Spleen (tissue), 11 donors: ENCODE measurements around the gene CFAP54. TPM values are rescaled to one million over a fixed set of nuclear protein-coding genes. Genes with fewer than 3 reads are reported as not detected.

Experiments used
- DNase-seq: peaks from one replicate; pipeline ENCODE4 v3.0.0-alpha.2; 2020
- H3K27ac ChIP-seq, 8 donors: fragments of 200-600 bp; sonication (generic) in 7 of 8; 1 replicate in 4 of 8; 2 replicates in 4 of 8; pipeline versions ENCODE4 v1.5.0 to v1.8.0; 2016 to 2021; ENCODE audit warnings: inconsistent platforms in 4 of 8, mild to moderate bottlenecking in 4 of 8, moderate library complexity in 1 of 8
- H3K27me3 ChIP-seq, 7 donors: fragments of 200-600 bp; sonication (generic) in 6 of 7; replicated peaks in 1 of 7; 1 replicate in 4 of 7; 2 replicates in 3 of 7; pipeline versions ENCODE4 v1.5.0 to v1.8.0; 2016 to 2021; ENCODE audit warnings: inconsistent platforms in 3 of 7, mild to moderate bottlenecking in 1 of 7
- H3K36me3 ChIP-seq, 6 donors: fragments of 200-600 bp; sonication (generic) in 5 of 6; 1 replicate in 4 of 6; 2 replicates in 2 of 6; pipeline versions ENCODE4 v1.5.0 to v1.8.0; 2016 to 2021; ENCODE audit warnings: inconsistent platforms in 2 of 6
- H3K4me1 ChIP-seq, 6 donors: fragments of 200-600 bp; sonication (generic) in 5 of 6; 1 replicate in 3 of 6; 2 replicates in 3 of 6; pipeline versions ENCODE4 v1.5.0 to v1.8.0; 2016 to 2021; ENCODE audit warnings: inconsistent platforms in 3 of 6
- H3K4me3 ChIP-seq, 8 donors: fragments of 200-600 bp; sonication (generic) in 7 of 8; 1 replicate in 4 of 8; 2 replicates in 4 of 8; pipeline versions ENCODE4 v1.5.0 to v1.8.0; 2016 to 2021; ENCODE audit warnings: inconsistent platforms in 4 of 8, mild to moderate bottlenecking in 4 of 8, moderate library complexity in 2 of 8
- H3K9me3 ChIP-seq, 8 donors: fragments of 200-600 bp; sonication (generic) in 7 of 8; 1 replicate in 4 of 8; 2 replicates in 4 of 8; pipeline versions ENCODE4 v1.5.0 to v1.8.0; 2016 to 2021; ENCODE audit warnings: inconsistent platforms in 4 of 8
- POLR2A ChIP-seq, 3 donors: fragments of 450-650 bp; IDR thresholded peaks; one replicate each; pipeline ENCODE4 v1.5.1; 2017; ENCODE audit warnings: antibody characterized with exemption in 3 of 3, mild to moderate bottlenecking in 1 of 3
- POLR2AphosphoS5 ChIP-seq, 3 donors: sonication (generic); formaldehyde crosslinking; IDR thresholded peaks; one replicate each; pipeline ENCODE4 v1.5.1; 2017; ENCODE audit warnings: antibody characterized with exemption in 3 of 3
- WGBS, 5 donors: extraction: QIAGEN DNeasy Blood & Tissue Kit in 3 of 5; methylation state at CpG; one replicate each; pipeline versions ENCODE4 v1.1.5 to v1.1.7; 2013 to 2018; 5-methylcytosine and 5-hydroxymethylcytosine counted together
- intact Hi-C: fragments of 100-400 bp; cut with DNase I; formaldehyde crosslinking; loops from one replicate; pipeline ENCODE4 v1.15.0; 2023; ENCODE audit warnings: low total_unique reads
- polyA plus RNA-seq, 3 donors: library from polyadenylated mRNA; stranded (reverse); fragments of 200-250 nt; gene quantifications; one replicate each; pipeline ENCODE4 v1.2.1, GENCODE V29; 2013
- total RNA-seq, 7 donors: library from RNA; depleted of rRNA in 3 of 7; stranded (reverse); fragments of >200 nt in 3 of 7; fragmentation: NEBNext Ultra II Directional in 4 of 7; extraction: Animal tissue kit (Norgen Biotek cat#: 25700) in 4 of 7; gene quantifications; one replicate each; pipeline versions ENCODE4 v1.1.0 to v1.2.1, GENCODE V29; 2016 to 2021
- TF ChIP-seq, protein P1 (sequence below), 11 experiments: fragments of 200-600 bp in 7 of 11; fragments of 450-650 bp in 4 of 11; sonication (generic) in 4 of 11; IDR thresholded peaks in 8 of 11; conservative IDR thresholded peaks in 3 of 11; 1 replicate in 7 of 11; 2 replicates in 4 of 11; pipeline versions ENCODE4 v1.4.0 to v1.8.0; 2016 to 2021; ENCODE audit warnings: antibody characterized with exemption in 11 of 11, inconsistent platforms in 4 of 11, mild to moderate bottlenecking in 1 of 11
- donor health status: healthy with polysubstance abuse.
- donor health status: DM: no; HTN: no; CAD: no; lungs with moderate emphysema.
- donor health status: DM: no; HTN: no; CAD: no.
- donor health status: Bipolar disorder and iron deficiency.
- donor health status: healthy.
- donor health status: DM: no; HTN: no; CAD: no.
- donor health status: DM: yes; HTN: yes; CAD: no.

CFAP54 gene
- total and polyA plus RNA-seq, 10 donors, result 0.09 to 3.6 (median 2.1) TPM

DNA sequence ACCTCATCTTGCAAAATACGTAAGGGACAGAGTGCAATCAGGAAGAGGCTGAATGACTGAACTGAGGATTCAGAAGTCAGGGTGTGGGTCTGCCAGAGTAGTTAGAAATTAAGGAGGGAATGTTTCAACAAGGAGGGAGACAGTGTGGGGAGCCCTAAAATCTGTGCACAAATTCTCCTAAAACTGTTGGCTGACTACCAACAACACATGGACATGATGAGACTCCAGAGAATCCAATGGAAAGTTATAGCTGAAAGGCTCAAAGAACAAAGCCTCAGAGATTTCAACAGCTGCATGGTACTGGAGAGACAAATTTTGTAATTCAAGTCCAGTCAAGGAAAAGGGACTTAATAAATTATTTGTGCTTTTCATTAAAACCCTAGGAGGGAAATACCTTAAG, 381.6 kb downstream of the CFAP54 start:
- Histone ChIP-seq H3K9me3 (peaks cover 0 to 9% (median 0%) of the 10 kb centered on the region in 8 donors), H3K4me1 (no peaks in the 10 kb centered on the region), H3K36me3 (no peaks in the 10 kb centered on the region), H3K27ac (no peak overlapping the region), H3K27me3 (no peaks in the 10 kb centered on the region), H3K4me3 (no peak overlapping the region)
- TF ChIP-seq, protein P1, sequence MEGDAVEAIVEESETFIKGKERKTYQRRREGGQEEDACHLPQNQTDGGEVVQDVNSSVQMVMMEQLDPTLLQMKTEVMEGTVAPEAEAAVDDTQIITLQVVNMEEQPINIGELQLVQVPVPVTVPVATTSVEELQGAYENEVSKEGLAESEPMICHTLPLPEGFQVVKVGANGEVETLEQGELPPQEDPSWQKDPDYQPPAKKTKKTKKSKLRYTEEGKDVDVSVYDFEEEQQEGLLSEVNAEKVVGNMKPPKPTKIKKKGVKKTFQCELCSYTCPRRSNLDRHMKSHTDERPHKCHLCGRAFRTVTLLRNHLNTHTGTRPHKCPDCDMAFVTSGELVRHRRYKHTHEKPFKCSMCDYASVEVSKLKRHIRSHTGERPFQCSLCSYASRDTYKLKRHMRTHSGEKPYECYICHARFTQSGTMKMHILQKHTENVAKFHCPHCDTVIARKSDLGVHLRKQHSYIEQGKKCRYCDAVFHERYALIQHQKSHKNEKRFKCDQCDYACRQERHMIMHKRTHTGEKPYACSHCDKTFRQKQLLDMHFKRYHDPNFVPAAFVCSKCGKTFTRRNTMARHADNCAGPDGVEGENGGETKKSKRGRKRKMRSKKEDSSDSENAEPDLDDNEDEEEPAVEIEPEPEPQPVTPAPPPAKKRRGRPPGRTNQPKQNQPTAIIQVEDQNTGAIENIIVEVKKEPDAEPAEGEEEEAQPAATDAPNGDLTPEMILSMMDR (IDR thresholded peaks at IDR 0.05 in 8 of 11, conservative IDR thresholded peaks at IDR 0.05 in 3 of 11), result no peak
- TF ChIP-seq POLR2A (IDR thresholded peaks at IDR 0.05) (no peak), POLR2AphosphoS5 (IDR thresholded peaks at IDR 0.05) (no peak)
- no peak for DNase-seq
- WGBS, 5 donors, result 83 to 95% (median 84%) methylated on average over 1 of the region's 1 CpG
- intact Hi-C loops, result no loop called here

DNA sequence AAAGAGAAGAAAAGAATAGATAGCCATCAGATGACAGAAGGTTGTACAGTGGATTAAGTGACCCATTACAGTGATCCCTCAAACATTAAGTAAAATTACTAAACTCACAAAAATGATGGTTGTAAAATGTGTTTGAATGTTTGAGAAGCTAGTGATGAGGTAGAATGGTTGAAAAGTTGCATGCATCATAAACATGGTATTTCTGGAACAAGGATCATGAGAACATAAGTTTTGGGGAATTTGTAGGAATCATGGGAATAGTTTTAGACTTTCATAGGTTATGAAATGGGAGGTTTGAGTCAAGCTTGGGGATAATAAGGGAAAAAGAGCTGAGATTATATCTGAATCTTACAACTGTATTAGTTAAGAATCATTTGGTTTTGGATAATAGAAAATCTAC, 383.6 kb downstream of the CFAP54 start:
- Histone ChIP-seq H3K27ac (no peak overlapping the region), H3K4me3 (no peak overlapping the region), H3K36me3 (no peaks in the 10 kb centered on the region), H3K9me3 (peaks cover 0 to 9% (median 0%) of the 10 kb centered on the region in 8 donors), H3K4me1 (no peaks in the 10 kb centered on the region), H3K27me3 (no peaks in the 10 kb centered on the region)
- TF ChIP-seq, protein P1 (IDR thresholded peaks at IDR 0.05 in 8 of 11, conservative IDR thresholded peaks at IDR 0.05 in 3 of 11), result no peak
- no peak for TF ChIP-seq POLR2AphosphoS5 (IDR thresholded peaks at IDR 0.05)
- TF ChIP-seq POLR2A (IDR thresholded peaks at IDR 0.05), result no peak
- intact Hi-C loops, result no loop called here
- DNase-seq, result no peak

DNA sequence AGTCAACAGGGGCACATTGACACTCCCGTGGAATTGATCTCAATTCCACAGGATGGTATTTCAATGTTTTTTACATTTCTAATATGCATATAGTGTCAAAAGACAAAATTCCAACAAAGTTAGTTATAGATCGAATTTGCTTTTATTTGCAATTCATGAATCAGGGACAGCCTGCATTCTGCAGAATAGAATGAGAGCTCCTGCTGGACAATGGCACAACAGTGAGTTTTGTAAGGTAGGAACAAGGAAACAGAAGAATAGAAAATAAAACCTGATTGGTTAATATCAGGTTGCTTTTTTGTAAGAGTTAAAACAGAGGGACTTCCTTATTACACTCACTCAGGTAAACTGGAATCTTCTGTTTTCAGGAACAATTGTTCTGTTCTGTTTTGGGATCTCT, 384.8 kb downstream of the CFAP54 start:
- TF ChIP-seq POLR2AphosphoS5 (IDR thresholded peaks at IDR 0.05) (no peak), POLR2A (IDR thresholded peaks at IDR 0.05) (no peak)
- TF ChIP-seq, protein P1 (IDR thresholded peaks at IDR 0.05 in 8 of 11, conservative IDR thresholded peaks at IDR 0.05 in 3 of 11), result no peak
- Histone ChIP-seq H3K9me3 (peaks cover 0 to 9% (median 0%) of the 10 kb centered on the region in 8 donors), H3K4me1 (no peaks in the 10 kb centered on the region), H3K27me3 (no peaks in the 10 kb centered on the region), H3K36me3 (no peaks in the 10 kb centered on the region), H3K4me3 (no peak overlapping the region), H3K27ac (no peak overlapping the region)
- intact Hi-C loops, result no loop called here
- WGBS, 5 donors, result 87 to 98% (median 92%) methylated on average over 2 of the region's 2 CpGs
- DNase-seq, result no peak

DNA sequence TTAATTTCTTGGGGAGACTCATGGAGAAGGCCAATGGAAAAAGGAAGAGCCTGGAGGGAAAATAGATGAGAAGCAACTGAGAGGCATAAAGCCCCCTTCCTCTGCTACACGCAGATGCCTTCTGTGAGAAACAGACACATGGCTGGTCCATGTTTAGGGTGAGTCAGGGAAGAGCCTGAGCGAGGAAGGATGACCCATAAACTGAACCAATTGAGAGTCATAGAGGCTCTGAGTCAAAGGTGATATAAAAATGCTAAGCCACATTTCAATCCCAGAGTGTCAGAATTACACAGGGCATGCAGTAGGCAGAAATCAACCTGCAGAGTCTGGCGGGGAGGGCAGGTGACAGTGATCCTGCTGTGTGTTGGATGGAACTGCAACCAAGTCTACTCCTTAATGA, 387.6 kb downstream of the CFAP54 start:
- TF ChIP-seq POLR2AphosphoS5 (IDR thresholded peaks at IDR 0.05), result no peak
- TF ChIP-seq POLR2A (IDR thresholded peaks at IDR 0.05), result no peak
- TF ChIP-seq, protein P1 (IDR thresholded peaks at IDR 0.05 in 8 of 11, conservative IDR thresholded peaks at IDR 0.05 in 3 of 11), result no peak
- no peaks in the 10 kb centered on the region for H3K27me3 ChIP-seq
- peaks cover 0 to 9% (median 0%) of the 10 kb centered on the region in 8 donors for H3K9me3 ChIP-seq
- intact Hi-C loops, result no loop called here
- WGBS, 5 donors, result 79 to 95% (median 85%) methylated on average over 3 of the region's 3 CpGs
- H3K27ac ChIP-seq, result no peak overlapping the region
- no peak for DNase-seq
- no peaks in the 10 kb centered on the region for H3K36me3 ChIP-seq
- H3K4me1 ChIP-seq, result no peaks in the 10 kb centered on the region
- H3K4me3 ChIP-seq, result no peak overlapping the region
